Chondrocyte (in vitro differentiated cells): ENCODE results near the gene C6orf15. TPM values are rescaled to one million over a fixed set of nuclear protein-coding genes. Genes with fewer than 3 reads are reported as not detected.
A peak's percentile ranks its signal among the peaks of the same experiment; 100 is the strongest.

Experiments used
- DNase-seq: peaks from one replicate; pipeline ENCODE4 v3.0.0; 2021; ENCODE audit warnings: mixed read lengths, low spot score
- H3K27ac Mint-ChIP-seq: one replicate; pipeline ENCODE4 v1.8.0; 2021; ENCODE audit warnings: mild to moderate bottlenecking, moderate library complexity, mixed read lengths; ENCODE audit not compliant: unreplicated experiment
- H3K27me3 Mint-ChIP-seq: 2 replicates; pipeline ENCODE4 v1.8.0; 2021; ENCODE audit warnings: low read depth, mixed read lengths
- H3K36me3 Mint-ChIP-seq: 2 replicates; pipeline ENCODE4 v1.8.0; 2021; ENCODE audit warnings: low read depth, mixed read lengths
- H3K4me1 Mint-ChIP-seq: 2 replicates; pipeline ENCODE4 v1.8.0; 2021; ENCODE audit warnings: low read depth, mild to moderate bottlenecking, mixed read lengths
- H3K4me3 Mint-ChIP-seq: one replicate; pipeline ENCODE4 v1.8.0; 2021; ENCODE audit warnings: mild to moderate bottlenecking, moderate library complexity, mixed read lengths; ENCODE audit not compliant: unreplicated experiment
- H3K9me3 Mint-ChIP-seq: 2 replicates; pipeline ENCODE4 v1.8.0; 2021; ENCODE audit warnings: low read depth, mixed read lengths
- CTCF ChIP-seq: fragments of 200-600 bp; sonication (generic); IDR thresholded peaks from 2 replicates; pipeline ENCODE4 v1.5.0; 2021; ENCODE audit warnings: antibody characterized with exemption, mild to moderate bottlenecking, moderate library complexity
- total RNA-seq: library from RNA; stranded (reverse); gene quantifications from 3 replicates; pipeline ENCODE4 v1.2.1, GENCODE V29; 2021

The C6orf15 gene
- total RNA-seq, 1 donor from 2014 or later, result 0.37 TPM

DNA sequence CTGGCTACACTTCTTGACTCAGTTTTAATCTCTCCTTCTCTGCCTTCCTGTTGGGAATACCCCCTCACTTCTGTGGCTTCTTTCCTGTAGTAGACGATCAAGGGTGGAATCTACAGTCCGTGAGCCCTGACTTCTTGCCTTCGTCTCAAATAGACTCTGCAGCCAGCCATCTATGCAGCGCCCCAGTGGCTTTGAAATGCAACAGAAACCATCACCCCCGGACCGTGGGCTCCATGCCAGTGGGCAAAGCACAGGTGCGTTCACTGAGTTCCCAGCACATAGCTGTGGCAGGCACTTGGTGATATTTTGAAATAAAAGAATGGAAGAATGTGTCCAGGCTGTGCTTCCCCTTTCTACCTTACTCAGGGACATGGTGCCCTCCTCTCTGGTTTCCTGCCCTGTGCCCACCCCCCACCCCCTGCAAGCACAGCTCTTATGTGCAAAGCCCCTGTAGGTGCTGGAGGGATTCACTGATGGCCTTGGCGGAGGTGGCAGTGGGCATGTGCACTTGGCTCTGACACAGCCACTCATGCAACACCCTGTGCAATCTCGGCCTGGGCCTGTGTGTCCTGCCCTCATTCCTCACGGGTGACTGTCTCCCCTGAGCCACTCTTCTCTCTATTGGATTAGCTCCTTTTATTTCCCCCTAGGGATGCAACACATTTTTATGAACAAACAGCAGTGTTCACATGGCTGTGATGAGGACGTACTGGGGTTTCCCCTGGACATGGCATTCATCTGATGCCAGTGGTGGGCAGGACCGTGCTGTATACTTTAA lies 13.4 kb upstream of the C6orf15 start:
- DNase-seq, result no peak
- peaks cover 53% of the 10 kb centered on the region for H3K4me1 Mint-ChIP-seq
- no peak for TF ChIP-seq CTCF
- H3K36me3 Mint-ChIP-seq, result no peaks in the 10 kb centered on the region
- peak overlapping the region; percentile 41 for H3K27ac Mint-ChIP-seq
- no peaks in the 10 kb centered on the region for H3K9me3 Mint-ChIP-seq
- no peak overlapping the region for H3K4me3 Mint-ChIP-seq
- H3K27me3 Mint-ChIP-seq, result peaks cover 8% of the 10 kb centered on the region

DNA sequence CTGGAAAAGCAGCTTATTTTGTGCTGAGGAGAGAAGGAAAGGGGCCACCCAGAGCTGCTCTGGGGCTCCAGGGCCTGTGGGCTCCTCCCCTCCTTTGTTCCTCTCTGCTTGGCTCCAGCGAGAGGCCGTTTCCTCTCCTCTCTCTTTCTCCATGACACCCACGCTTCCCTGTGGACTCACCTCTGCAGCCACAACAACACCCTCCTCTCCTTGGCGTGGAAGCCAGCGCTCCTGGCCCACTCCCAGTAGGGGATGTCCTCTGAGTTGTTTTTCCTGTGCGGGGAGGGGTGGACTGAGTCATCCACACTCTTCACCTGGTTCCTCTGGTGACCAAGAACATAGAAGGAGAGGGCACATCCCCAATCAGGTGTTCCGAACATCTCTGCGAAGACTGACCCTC lies 12.8 kb upstream of the C6orf15 start:
- H3K4me1 Mint-ChIP-seq, result peaks cover 53% of the 10 kb centered on the region
- H3K4me3 Mint-ChIP-seq, result no peak overlapping the region
- no peak for TF ChIP-seq CTCF
- DNase-seq, result no peak
- H3K36me3 Mint-ChIP-seq, result no peaks in the 10 kb centered on the region
- peaks cover 8% of the 10 kb centered on the region for H3K27me3 Mint-ChIP-seq
- peak overlapping the region; percentile 41 for H3K27ac Mint-ChIP-seq
- no peaks in the 10 kb centered on the region for H3K9me3 Mint-ChIP-seq

DNA sequence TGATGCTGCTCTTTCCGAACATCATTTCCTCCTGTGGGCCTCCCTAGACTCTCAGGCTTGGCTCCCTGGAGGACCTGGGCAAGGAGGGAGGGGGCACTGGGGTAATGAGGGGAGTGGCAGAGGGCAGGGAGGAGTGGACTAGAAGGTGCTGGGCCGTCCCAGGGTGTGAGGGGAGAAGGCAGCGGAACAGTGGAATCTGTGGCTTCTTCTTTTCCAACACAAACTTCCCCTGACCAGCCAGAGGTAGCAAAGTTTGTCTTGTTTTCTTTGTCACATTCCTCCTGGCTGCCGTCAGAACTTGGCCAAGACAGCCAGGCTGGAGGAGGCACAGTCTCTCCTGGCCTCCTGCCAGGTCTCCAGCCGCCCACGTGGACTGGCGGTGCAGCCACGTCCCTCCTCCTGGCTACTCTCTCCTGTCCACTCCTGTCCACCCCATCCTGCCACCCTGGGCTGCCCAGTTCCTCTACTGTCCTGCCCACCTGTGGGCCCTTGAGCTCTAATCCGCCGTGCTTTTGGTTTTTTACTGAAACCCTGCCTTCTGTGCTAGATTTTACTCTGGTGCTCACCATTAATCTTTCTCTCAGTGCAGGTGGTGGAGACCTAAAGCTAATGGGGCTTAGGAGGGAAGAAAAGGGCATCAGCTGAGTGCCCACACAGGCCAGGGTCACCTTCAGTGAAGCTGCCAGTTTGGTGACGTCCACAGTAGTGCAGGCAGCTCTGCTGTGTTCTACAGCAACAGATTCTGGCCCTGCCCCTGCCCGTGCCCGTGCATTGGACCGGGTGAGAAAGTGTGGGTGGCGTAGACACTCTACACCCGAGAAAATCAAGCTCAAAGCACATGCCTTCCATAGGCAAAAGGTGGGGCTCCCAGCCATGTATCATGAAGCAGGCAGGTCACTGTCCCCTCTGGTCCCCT lies 10.7 kb upstream of the C6orf15 start:
- Mint-ChIP-seq H3K4me1 (peaks cover 51% of the 10 kb centered on the region), H3K27ac (peak overlapping the region; percentile 94), H3K4me3 (no peak overlapping the region), H3K27me3 (peaks cover 3% of the 10 kb centered on the region), H3K9me3 (no peaks in the 10 kb centered on the region), H3K36me3 (no peaks in the 10 kb centered on the region)
- DNase-seq, result no peak
- no peak for TF ChIP-seq CTCF

DNA sequence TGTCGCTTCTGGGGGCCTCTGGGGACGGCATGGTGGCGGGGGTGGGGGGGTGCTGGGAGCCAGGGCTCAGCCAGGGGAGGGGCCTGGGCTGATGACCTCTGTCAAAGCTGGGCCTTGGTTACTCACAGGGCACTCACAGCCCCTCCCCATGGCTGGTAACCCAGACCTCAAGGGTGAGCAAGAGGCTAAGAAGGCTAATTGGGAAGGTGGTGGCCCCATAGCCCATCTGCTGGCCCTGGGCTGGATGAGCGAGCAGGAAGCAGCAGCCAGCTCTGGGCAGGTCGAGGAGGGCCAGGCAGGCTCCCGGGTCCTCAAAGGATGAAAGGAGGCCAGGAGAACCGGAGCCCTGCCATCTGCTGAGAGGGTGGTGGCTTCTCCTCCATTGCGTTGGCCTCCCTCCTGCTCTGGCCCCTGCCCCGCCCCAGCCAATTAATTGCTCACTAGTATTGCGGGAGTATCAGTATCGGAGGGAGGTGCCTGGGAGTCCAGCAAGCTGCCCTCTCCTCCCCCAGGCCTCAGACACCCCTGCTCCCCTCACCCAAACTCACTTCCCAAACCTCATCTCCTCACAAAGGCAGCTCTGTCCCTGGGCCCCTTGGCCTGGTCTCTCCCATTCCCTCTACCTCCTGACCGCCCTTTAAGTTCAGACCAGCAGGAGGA lies 8.9 kb upstream of the C6orf15 start:
- Mint-ChIP-seq H3K4me3 (no peak overlapping the region), H3K27me3 (no peaks in the 10 kb centered on the region), H3K4me1 (peaks cover 52% of the 10 kb centered on the region), H3K27ac (no peak overlapping the region), H3K36me3 (no peaks in the 10 kb centered on the region), H3K9me3 (no peaks in the 10 kb centered on the region)
- TF ChIP-seq CTCF, result no peak
- no peak for DNase-seq
